ENCODE results near the gene PEX5L. TPM values are rescaled to one million over a fixed set of nuclear protein-coding genes. Genes with fewer than 3 reads are reported as not detected.

PEX5L gene
- total and polyA plus RNA-seq, 10 of the 15 experiments (the other 5 are each of a cell fraction or from before 2014, with no cell fraction given) = 0.11 to 17.0 (median 0.50) TPM

- H3K4me1 ChIP-seq (ENCODE audit: control insufficient read depth, insufficient read depth, low read length) = no peaks in the 10 kb centered on the region
- 52% methylated on average over 7 of the region's 7 CpGs for WGBS (ENCODE audit: insufficient coverage, insufficient replicate concordance, low lambda C conversion rate, missing lambda C conversion rate)
- RAD21 ChIA-PET (ENCODE audit: unreplicated experiment) = no interaction called here
- H3K4me3 ChIP-seq = no peak overlapping the region
- no peaks in the 10 kb centered on the region for H3K9me3 ChIP-seq (replicated peaks; ENCODE audit: control insufficient read depth, insufficient read depth, low read length)
- POLR2A ChIA-PET = no interaction called here
- SMC1A ChIA-PET (ENCODE audit: uncharacterized antibody, unreplicated experiment) = interaction anchor here (1.2 kb wide), 1 partner anchor 11 kb away, joined by 4 read pairs; no protein-coding TSS in a partner anchor
- H3K79me2 ChIP-seq (ENCODE audit: control insufficient read depth, insufficient read depth, low read length) = no peaks in the 10 kb centered on the region
- no peaks in the 10 kb centered on the region for H3K36me3 ChIP-seq (ENCODE audit: control insufficient read depth in 2 of 2, insufficient read depth in 2 of 2, low read length in 1 of 2)
- no peak overlapping the region for H3K9ac ChIP-seq (ENCODE audit: control insufficient read depth, insufficient read depth, low read length)
- TF ChIP-seq E4F1 (IDR thresholded peaks at IDR 0.05; ENCODE audit: borderline replicate concordance, partially characterized antibody) (no peak), PAX5 (IDR thresholded peaks at IDR 0.05; ENCODE audit: borderline replicate concordance, low read depth, low read length) (no peak), TCF7 (IDR thresholded peaks at IDR 0.05; ENCODE audit: borderline replicate concordance) (no peak), MYB (IDR thresholded peaks at IDR 0.05; ENCODE audit: borderline replicate concordance, low read depth, low read length) (no peak), IRF3 (IDR thresholded peaks at IDR 0.05) (no peak), NFXL1 (IDR thresholded peaks at IDR 0.05; ENCODE audit: borderline replicate concordance) (no peak), CEBPB (IDR thresholded peaks at IDR 0.05; ENCODE audit: borderline replicate concordance in 1 of 2, low read depth in 2 of 2, low read length in 2 of 2) (no peak), ZNF592 (IDR thresholded peaks at IDR 0.05) (no peak), WRNIP1 (IDR thresholded peaks at IDR 0.05; ENCODE audit: borderline replicate concordance, low read depth, low read length) (no peak), NR2F1 (conservative IDR thresholded peaks at IDR 0.05) (no peak), BRCA1 (IDR thresholded peaks at IDR 0.05; ENCODE audit: low read depth, low read length) (no peak), JUNB (IDR thresholded peaks at IDR 0.05) (no peak)
- CTCF ChIA-PET = interaction anchor here (0.6 to 0.8 kb wide), 2 partner anchors 8 to 48 kb away, joined by 3 read pairs; no protein-coding TSS in a partner anchor
- H3K4me2 ChIP-seq (ENCODE audit: control insufficient read depth, insufficient read depth) = no peak overlapping the region
- no peak overlapping the region for H2AFZ ChIP-seq (ENCODE audit: control insufficient read depth, low read depth, low read length)
- intact Hi-C loops (cut with micrococcal nuclease; ENCODE audit: unreplicated experiment) = no loop called here
- BruUV-seq (replicated peaks) = no TSS peak
- no peak for FAIRE-seq
- ATAC-seq = no peak
- H4K20me1 ChIP-seq (ENCODE audit: control insufficient read depth, insufficient read depth) = no peaks in the 10 kb centered on the region
- H3K27ac ChIP-seq (ENCODE audit: control insufficient read depth, insufficient read depth) = no peak overlapping the region
- in situ Hi-C loops (cut with MboI) = no loop called here
- no peaks in the 10 kb centered on the region for H3K27me3 ChIP-seq (replicated peaks in 1 of 2; ENCODE audit: control insufficient read depth in 2 of 2, insufficient read depth in 2 of 2, low read length in 1 of 2)
- DNase-seq (ENCODE audit: low read depth, low spot score) = no peak
These were observed 195.8 kb downstream of the PEX5L start for GRCh38 chr3:179840985-179841384.
